T-helper 2 cell treated with Interferon-gamma antibody and Interleukin-4, amounts not matched to agents 100 ng/mL and 5 ng/mL, for 36 hours (primary cell): Measurements from ENCODE around the gene TRIM29. TPM values are rescaled to one million over a fixed set of nuclear protein-coding genes. Genes with fewer than 3 reads are reported as not detected.
"Not testable (repeated sequence)": the region's sequence is repeated elsewhere in the genome, so short reads cannot be mapped to it uniquely, and the experiment has no call there.

ENCODE experiments used
- intact Hi-C: fragments of 100-400 bp; cut with micrococcal nuclease; formaldehyde crosslinking; loops from one replicate; pipeline ENCODE4 v1.15.1; 2023
- total RNA-seq: library from RNA; stranded (reverse); gene quantifications from 2 replicates; pipeline ENCODE4 v1.2.3, GENCODE V29; 2022

The TRIM29 gene
- total RNA-seq, 1 donor from 2014 or later, result not detected

GRCh38 chr11:120172054-120172911, 34.4 kb upstream of the TRIM29 start:
- intact Hi-C loops, result loop anchor here (1.0 kb wide), 2 partner anchors 57 to 131 kb away; no protein-coding TSS in a partner anchor

- intact Hi-C loops, result no loop called here
These were observed 32.9 kb upstream of the TRIM29 start for GRCh38 chr11:120170741-120171261.

- intact Hi-C loops, result loop anchor here (5.0 kb wide), 1 partner anchor 443 kb away; the partner anchor contains the start of gene NECTIN1
These were observed 32.2 kb upstream of the TRIM29 start for GRCh38 chr11:120169981-120170698.

GRCh38 chr11:120168960-120169681, 31.2 kb upstream of the TRIM29 start:
- intact Hi-C loops, result loop anchor here (5.0 kb wide), 1 partner anchor 442 kb away; the partner anchor contains the start of gene NECTIN1

GRCh38 chr11:120168108-120168959, 30.4 kb upstream of the TRIM29 start:
- intact Hi-C loops, result loop anchor here (5.0 kb wide), 1 partner anchor 441 kb away; the partner anchor contains the start of gene NECTIN1

- intact Hi-C loops, result loop anchor here (5.0 kb wide), 1 partner anchor 440 kb away; the partner anchor contains the start of gene NECTIN1
These were observed 29.7 kb upstream of the TRIM29 start for GRCh38 chr11:120167659-120168058.

GRCh38 chr11:120160436-120160835, 22.5 kb upstream of the TRIM29 start:
- intact Hi-C loops, result no loop called here

- intact Hi-C loops, result no loop called here
These were observed 15.3 kb upstream of the TRIM29 start for GRCh38 chr11:120153221-120153620.

- intact Hi-C loops, result no loop called here
These were observed 13.6 kb upstream of the TRIM29 start for GRCh38 chr11:120151536-120151935.

- intact Hi-C loops, result no loop called here
These were observed 11.3 kb upstream of the TRIM29 start for GRCh38 chr11:120149246-120149645.

- intact Hi-C loops, result no loop called here
These were observed 10.0 kb upstream of the TRIM29 start for GRCh38 chr11:120147950-120148270.

- intact Hi-C loops, result no loop called here
These were observed 9.4 kb upstream of the TRIM29 start for GRCh38 chr11:120147094-120147949.

- intact Hi-C loops, result no loop called here
These were observed 8.6 kb upstream of the TRIM29 start for GRCh38 chr11:120146413-120147093.

GRCh38 chr11:120144501-120144900, 6.6 kb upstream of the TRIM29 start:
- intact Hi-C loops, result no loop called here

GRCh38 chr11:120143472-120143871, 5.6 kb upstream of the TRIM29 start:
- intact Hi-C loops, result not testable (repeated sequence)

GRCh38 chr11:120142441-120143100, 4.7 kb upstream of the TRIM29 start:
- intact Hi-C loops, result no loop called here

- intact Hi-C loops, result no loop called here
These were observed 4.0 kb upstream of the TRIM29 start for GRCh38 chr11:120141768-120142423.
